HG03060 (cell line): Measurements from ENCODE around the gene MBD3.
"Not testable (repeated sequence)": the region's sequence is repeated elsewhere in the genome, so short reads cannot be mapped to it uniquely, and the experiment has no call there.

Experiments
- ATAC-seq: cut with Tn5 transposase; IDR thresholded peaks from one replicate; pipeline ENCODE4 v1.9.1; 2021; ENCODE audit warnings: low read depth, moderate number of reproducible peaks; ENCODE audit not compliant: unreplicated experiment

The MBD3 gene

DNA sequence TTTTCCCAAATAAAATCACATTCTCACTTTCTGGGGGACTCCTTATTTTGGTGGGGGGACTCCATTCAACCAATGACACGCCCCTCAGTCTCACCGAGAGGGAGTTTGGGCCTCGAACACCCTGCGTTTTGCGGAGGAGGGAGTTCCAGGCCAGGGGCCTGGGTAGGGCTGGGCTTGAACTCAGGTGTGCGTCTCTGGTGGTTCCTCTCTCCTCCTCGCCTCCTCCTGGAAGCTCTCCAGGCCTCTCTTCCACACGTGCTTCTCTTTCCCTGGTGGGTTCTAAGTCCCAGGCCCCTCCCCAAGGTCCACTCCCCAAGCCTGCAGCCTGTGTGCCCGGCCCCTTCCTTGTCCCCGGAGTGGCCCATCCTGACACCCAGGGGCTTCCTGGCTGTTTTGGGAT is 39.2 kb downstream of the MBD3 start:
- no peak for ATAC-seq

GRCh38 chr19:1551068-1552040 is 41.3 kb downstream of the MBD3 start:
- no peak for ATAC-seq

DNA sequence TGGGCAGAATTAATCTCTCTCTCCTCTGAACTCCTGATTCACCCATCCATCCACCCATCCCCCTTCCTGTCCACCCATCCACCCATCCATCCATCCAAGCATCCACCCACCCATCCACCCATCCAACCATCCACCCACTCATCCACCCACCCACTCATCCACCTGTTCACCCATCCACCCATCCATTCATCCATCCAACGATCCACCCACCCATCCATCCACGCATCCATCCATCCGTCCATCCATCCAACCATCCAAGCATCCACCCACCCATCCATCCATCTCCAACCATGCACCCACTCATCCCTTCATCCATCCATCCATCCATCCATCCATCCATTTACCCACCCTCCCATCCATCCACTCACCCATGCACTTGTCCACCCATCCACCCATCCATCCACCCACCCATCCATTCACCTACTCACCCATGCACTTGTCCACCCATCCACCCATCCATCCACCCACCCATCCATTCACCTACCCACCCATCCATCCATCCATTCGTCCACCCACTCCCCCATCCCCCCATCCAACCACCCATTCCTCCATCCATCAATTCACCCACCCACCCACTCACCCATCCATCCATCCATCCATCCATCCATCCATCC is 43.2 kb downstream of the MBD3 start:
- ATAC-seq = no peak

GRCh38 chr19:1540365-1540925 is 52.2 kb downstream of the MBD3 start:
- ATAC-seq = no peak

- not testable (repeated sequence) for ATAC-seq
These were observed 52.9 kb downstream of the MBD3 start for GRCh38 chr19:1539749-1540148.

DNA sequence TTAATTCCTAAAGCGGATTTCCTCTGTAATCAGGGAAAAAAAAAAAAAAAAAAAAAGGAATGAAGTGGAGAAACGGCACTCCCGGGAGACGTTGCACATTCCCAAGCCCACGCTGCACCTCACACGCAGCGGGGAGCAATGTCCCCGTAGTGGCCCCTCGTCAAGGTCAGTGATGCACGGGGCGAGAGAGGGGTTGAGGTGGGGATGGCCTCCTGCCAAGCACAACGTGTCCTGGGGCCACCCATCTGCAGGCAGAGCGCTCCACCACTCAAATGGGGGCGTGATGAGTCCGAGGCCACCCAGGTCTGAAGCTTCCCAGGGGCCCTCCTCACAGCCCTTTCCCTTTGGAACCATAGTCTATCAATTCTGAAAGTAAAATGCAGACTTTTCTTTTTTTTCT is 53.7 kb downstream of the MBD3 start:
- no peak for ATAC-seq

- not testable (repeated sequence) for ATAC-seq
These were observed 57.0 kb downstream of the MBD3 start for GRCh38 chr19:1535699-1536098.

GRCh38 chr19:1534972-1535371 is 57.7 kb downstream of the MBD3 start:
- no peak for ATAC-seq

- no peak for ATAC-seq
These were observed 59.0 kb downstream of the MBD3 start for GRCh38 chr19:1533510-1534150.

DNA sequence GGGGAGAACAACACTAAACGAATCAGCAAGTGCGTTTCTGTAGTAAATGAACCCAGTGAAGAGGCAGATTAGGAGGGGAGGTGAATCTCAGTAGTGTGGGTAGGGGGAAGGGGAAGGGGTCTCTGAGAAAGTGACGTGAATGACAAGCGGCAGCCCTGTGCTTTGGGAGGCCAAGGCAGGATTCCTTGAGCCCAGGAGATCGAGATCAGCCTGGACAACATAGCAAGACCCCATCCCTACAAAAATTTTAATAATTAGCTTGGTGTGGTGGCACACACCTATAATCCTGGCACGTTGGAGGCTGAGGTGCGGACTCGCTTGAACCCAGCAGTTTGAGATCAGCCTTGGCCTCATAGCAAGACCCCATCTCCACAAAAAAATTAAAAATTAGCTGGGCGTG is 60.7 kb downstream of the MBD3 start:
- ATAC-seq = no peak

- no peak for ATAC-seq
These were observed 61.1 kb downstream of the MBD3 start for GRCh38 chr19:1531587-1531986.

DNA sequence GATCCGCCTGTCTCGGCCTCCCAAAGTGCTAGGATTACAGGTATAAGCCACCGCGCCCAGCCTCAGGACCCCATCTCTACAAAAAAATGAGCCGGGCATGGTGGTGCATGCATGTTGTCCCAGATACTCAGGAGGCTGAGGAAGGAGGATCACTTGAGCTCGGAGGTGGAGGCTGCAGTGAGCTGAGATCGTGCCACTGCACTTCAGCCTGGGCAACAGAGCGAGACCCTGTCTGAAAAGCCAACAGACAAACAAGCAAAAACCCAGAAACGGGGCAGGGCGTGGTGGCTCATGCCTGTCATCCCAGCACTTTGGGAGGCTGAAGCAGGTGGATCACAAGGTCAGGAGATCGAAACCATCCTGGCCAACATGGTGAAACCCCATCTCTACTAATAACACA is 61.8 kb downstream of the MBD3 start:
- ATAC-seq = not testable (repeated sequence)

GRCh38 chr19:1529430-1529816 is 63.2 kb downstream of the MBD3 start:
- no peak for ATAC-seq

- ATAC-seq = no peak
These were observed 63.9 kb downstream of the MBD3 start for GRCh38 chr19:1528596-1529429.

GRCh38 chr19:1527650-1528309 is 64.9 kb downstream of the MBD3 start:
- no peak for ATAC-seq

DNA sequence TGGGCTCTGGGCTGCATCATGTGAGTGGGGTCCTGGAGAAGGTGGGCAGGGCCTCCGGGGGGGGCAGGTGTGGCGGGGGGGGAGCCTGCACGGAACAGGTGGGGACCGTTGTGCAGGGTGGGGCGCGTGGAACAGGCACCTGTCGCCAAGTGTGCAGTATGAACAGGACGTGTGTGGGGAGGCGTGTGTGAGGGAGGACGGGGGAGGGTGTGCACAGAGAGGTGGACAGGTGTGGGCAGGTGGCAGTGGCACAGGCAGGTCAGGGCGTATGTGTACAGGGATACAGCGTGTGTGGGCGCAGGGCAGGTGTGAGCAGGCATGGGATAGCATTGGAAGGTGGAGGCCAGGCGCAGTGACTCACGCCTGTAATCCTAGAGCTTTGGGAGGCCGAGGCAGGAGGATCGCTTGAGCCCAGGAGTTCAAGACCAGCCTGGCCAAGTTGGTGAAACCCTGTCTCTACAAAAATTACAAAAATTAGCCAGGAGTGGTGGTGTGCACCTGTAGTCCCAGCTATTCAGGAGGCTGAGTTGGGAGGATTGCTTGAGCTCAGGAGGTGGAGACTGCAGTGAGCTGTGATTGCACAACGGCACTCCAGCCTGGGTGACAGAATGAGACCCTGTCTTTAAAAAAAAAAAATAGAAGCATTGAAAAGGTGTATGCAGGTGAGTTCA is 65.6 kb downstream of the MBD3 start:
- ATAC-seq = no peak

- no peak for ATAC-seq
These were observed 66.4 kb downstream of the MBD3 start for GRCh38 chr19:1526066-1526778.

GRCh38 chr19:1525343-1525742 is 67.3 kb downstream of the MBD3 start:
- ATAC-seq = no peak

DNA sequence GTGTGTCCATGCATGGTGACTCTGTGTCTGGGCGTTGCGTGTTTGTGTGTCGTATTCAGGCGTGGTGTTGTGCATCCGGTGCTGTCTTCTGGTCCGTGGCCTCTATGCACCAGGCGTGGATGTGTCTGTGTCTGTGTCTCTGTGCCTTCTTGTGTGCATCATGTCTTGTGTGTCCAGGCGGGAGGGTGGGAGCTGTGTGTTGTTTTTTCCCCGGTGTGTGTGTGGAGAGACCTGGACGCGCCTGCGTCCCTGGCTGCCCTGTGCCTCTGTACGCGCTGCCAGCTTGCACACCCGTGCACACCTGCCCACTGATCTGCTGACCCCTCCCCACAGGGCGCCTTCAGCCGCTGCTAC is 67.7 kb downstream of the MBD3 start:
- ATAC-seq = no peak
